ENCODE data around the gene PLEKHA1.
A peak's percentile ranks its signal among the peaks of the same experiment; 100 is the strongest.

PLEKHA1 gene

DNA sequence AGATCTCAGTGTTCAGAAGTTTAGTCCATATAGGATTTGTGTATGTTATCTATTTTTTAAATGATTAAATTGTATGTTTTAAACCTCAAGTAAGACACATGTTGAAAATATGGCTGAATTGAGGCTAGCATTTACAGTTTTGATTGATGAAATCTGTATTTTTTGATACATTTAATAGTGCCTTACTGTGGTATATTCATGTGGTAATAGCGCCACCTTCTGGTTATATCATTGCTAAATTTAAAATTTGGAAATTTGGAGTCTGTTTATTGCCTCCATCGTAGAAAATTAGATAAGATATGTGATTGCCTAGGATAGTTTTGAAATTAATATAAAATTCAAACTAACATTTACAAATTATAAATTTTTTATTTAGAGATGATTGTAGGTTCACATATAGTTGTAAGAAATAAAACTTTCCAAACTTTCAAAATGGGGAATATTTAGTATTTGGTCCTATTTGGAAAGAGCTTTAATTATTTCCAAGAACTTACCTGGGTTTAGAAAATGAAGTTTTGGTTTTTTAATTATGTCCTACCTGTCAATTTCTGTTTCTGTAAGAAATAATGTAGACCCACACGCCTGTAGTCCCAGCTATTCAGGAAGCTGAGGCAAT, 60.8 kb downstream of the PLEKHA1 start:
- no peak overlapping the region for H3K27ac ChIP-seq
- no peak overlapping the region for H3K4me3 ChIP-seq
- H3K4me1 ChIP-seq, result no peaks in the 10 kb centered on the region
- TF ChIP-seq, protein P1, sequence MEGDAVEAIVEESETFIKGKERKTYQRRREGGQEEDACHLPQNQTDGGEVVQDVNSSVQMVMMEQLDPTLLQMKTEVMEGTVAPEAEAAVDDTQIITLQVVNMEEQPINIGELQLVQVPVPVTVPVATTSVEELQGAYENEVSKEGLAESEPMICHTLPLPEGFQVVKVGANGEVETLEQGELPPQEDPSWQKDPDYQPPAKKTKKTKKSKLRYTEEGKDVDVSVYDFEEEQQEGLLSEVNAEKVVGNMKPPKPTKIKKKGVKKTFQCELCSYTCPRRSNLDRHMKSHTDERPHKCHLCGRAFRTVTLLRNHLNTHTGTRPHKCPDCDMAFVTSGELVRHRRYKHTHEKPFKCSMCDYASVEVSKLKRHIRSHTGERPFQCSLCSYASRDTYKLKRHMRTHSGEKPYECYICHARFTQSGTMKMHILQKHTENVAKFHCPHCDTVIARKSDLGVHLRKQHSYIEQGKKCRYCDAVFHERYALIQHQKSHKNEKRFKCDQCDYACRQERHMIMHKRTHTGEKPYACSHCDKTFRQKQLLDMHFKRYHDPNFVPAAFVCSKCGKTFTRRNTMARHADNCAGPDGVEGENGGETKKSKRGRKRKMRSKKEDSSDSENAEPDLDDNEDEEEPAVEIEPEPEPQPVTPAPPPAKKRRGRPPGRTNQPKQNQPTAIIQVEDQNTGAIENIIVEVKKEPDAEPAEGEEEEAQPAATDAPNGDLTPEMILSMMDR (IDR thresholded peaks at IDR 0.05), result peak; percentile 55 to 80
- no peaks in the 10 kb centered on the region for H3K27me3 ChIP-seq
- H3K36me3 ChIP-seq, result peaks cover 0 to 4% (median 4%) of the 10 kb centered on the region in 3 donors
- intact Hi-C loops (cut with DNase I; ENCODE audit: low total_unique reads), result loop anchor here (2.0 to 10.0 kb wide), 3 partner anchors 61 to 137 kb away; partner anchors contain the start of gene PLEKHA1
- DNase-seq, result no peak
- H3K9me3 ChIP-seq, result peaks cover 0 to 8% (median 0%) of the 10 kb centered on the region in 3 donors

DNA sequence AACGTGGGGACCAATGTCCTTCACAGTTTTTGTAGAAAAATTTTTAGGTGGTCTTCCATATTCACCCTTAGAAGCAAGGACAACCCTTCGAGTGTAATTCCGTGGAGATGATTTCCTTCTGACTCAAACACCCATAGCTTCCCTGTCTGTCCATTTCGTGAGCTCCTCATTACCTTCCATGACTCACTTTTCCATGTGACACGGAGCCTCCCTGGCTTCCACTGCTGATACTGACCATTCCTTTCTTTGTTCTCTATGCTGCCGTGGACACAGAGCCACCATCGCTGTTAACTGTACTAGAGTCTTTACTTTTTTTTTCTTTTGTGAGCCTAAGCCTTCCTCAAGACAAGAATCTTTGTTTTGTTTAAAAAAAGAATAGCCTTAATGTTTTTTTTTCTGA, 67.5 kb downstream of the PLEKHA1 start:
- TF ChIP-seq, protein P1 (IDR thresholded peaks at IDR 0.05), result no peak
- no peak overlapping the region for H3K4me3 ChIP-seq
- H3K9me3 ChIP-seq, result peaks cover 0 to 8% (median 0%) of the 10 kb centered on the region in 3 donors
- H3K4me1 ChIP-seq, result peaks cover 0 to 9% (median 0%) of the 10 kb centered on the region in 4 donors
- no peaks in the 10 kb centered on the region for H3K36me3 ChIP-seq
- no peak for DNase-seq
- intact Hi-C loops (cut with DNase I; ENCODE audit: low total_unique reads), result no loop called here
- no peak overlapping the region for H3K27ac ChIP-seq
- no peaks in the 10 kb centered on the region for H3K27me3 ChIP-seq

DNA sequence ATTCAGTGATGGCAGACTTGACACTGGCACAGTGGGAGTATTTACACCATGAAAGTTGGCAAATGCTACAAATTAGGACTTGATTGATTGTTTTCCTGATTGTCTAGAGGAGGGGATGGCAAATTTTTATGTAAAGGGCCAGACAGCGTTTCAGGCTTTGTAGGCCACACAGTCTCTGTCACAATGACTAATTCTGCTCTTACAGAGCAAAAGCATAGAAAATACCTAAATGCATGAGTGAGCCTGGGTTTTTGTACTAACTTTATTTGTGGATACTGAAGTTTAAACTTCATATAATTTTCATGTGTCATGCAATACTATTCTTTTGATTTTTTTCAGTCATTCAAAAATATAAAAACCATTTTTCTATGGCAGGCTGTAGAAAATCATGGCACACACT, 71.0 kb downstream of the PLEKHA1 start:
- H3K9me3 ChIP-seq, result no peaks in the 10 kb centered on the region
- TF ChIP-seq, protein P1 (IDR thresholded peaks at IDR 0.05), result no peak
- H3K36me3 ChIP-seq, result no peaks in the 10 kb centered on the region
- H3K27me3 ChIP-seq, result no peaks in the 10 kb centered on the region
- DNase-seq, result no peak
- H3K4me3 ChIP-seq, result no peak overlapping the region
- H3K27ac ChIP-seq, result no peak overlapping the region
- intact Hi-C loops (cut with DNase I; ENCODE audit: low total_unique reads), result no loop called here
- peaks cover 0 to 16% (median 3%) of the 10 kb centered on the region in 4 donors for H3K4me1 ChIP-seq

DNA sequence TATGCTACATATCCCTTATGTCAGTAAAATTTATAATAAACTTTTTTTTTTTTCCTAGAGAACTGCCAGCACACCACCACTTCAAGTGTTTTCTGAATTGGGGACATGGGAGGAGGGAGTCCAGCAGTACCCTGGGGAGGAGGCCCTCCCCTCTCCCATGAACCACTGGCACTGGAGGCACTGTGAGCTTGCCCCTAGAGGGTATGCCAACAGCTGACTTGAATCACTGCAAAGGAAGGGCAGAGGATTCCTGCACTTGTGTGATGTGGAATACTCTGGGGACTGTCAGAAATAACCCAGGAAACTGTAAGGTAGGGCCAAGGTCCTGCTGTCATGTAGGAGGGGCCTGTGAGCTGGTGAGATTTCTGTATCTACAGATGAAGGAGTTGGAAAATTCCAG, 71.4 kb downstream of the PLEKHA1 start:
- no peak for DNase-seq
- intact Hi-C loops (cut with DNase I; ENCODE audit: low total_unique reads), result no loop called here
- no peaks in the 10 kb centered on the region for H3K27me3 ChIP-seq
- peaks cover 0 to 20% (median 3%) of the 10 kb centered on the region in 4 donors for H3K4me1 ChIP-seq
- H3K4me3 ChIP-seq, result no peak overlapping the region
- no peaks in the 10 kb centered on the region for H3K9me3 ChIP-seq
- H3K27ac ChIP-seq, result no peak overlapping the region
- TF ChIP-seq, protein P1 (IDR thresholded peaks at IDR 0.05), result no peak
- no peaks in the 10 kb centered on the region for H3K36me3 ChIP-seq

DNA sequence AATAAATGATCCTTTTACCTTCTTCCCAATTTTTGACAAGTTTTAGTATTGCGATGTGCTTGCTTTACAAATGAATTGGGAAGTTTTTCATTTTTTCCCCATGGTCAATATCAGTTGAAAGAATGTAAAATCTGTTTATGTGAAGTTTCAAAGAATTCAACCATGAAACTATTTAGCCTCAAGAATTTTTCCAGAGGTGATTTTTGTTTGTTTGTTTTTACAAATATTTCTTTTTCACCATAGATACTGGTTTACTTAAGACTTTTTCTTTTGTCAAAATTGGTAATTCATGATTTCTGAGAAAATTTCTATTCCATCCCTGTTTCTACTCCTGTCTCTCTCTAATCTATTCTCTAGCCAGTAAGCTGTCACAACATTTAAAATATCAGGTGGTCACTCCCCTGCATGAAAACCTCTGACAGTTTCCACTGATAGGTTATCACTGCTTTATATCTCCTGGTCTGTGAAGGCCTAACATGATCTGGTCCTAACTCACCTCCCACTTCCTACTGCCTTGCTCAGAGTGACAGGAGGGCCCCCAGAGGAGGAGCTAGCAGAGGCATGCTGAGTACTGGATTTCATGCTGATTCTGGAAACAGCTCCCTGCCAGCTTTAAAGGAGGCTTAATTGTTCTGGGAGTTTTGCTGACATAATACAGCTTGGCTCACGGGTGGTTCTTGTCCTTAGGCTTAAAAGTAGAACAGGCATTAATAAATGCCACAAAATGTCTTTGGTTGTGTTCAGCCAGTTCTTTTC, 72.3 kb downstream of the PLEKHA1 start:
- intact Hi-C loops (cut with DNase I; ENCODE audit: low total_unique reads), result no loop called here
- no peaks in the 10 kb centered on the region for H3K27me3 ChIP-seq
- DNase-seq, result no peak
- no peaks in the 10 kb centered on the region for H3K36me3 ChIP-seq
- TF ChIP-seq, protein P1 (IDR thresholded peaks at IDR 0.05), result no peak
- H3K27ac ChIP-seq, result no peak overlapping the region
- no peak overlapping the region for H3K4me3 ChIP-seq
- peaks cover 0 to 24% (median 3%) of the 10 kb centered on the region in 4 donors for H3K4me1 ChIP-seq
- no peaks in the 10 kb centered on the region for H3K9me3 ChIP-seq
